Activated naive CD4-positive, alpha-beta T cell treated with anti-CD3 and anti-CD28 coated beads, Interleukin-2, amount 50 U/mL, for 24 hours (primary cell): ENCODE measurements around the gene STAT3.
"Not testable (repeated sequence)": the region's sequence is repeated elsewhere in the genome, so short reads cannot be mapped to it uniquely, and the experiment has no call there.

Source experiments
- H3K27ac Mint-ChIP-seq: one replicate; pipeline ENCODE4 v1.8.0; 2021; ENCODE audit warnings: mild to moderate bottlenecking, mixed read lengths
- H3K27me3 Mint-ChIP-seq: one replicate; pipeline ENCODE4 v1.8.0; 2021; ENCODE audit warnings: mixed read lengths
- H3K36me3 Mint-ChIP-seq: one replicate; pipeline ENCODE4 v1.8.0; 2021; ENCODE audit warnings: mixed read lengths
- H3K4me1 Mint-ChIP-seq: one replicate; pipeline ENCODE4 v1.8.0; 2021; ENCODE audit warnings: mixed read lengths
- H3K4me3 Mint-ChIP-seq: one replicate; pipeline ENCODE4 v1.8.0; 2021; ENCODE audit warnings: mild to moderate bottlenecking, mixed read lengths
- H3K9me3 Mint-ChIP-seq: one replicate; pipeline ENCODE4 v1.8.0; 2021; ENCODE audit warnings: mixed read lengths

STAT3 gene

GRCh38 chr17:42323268-42323773, 64.9 kb downstream of the STAT3 start:
- H3K36me3 Mint-ChIP-seq: peaks cover 10% of the 10 kb centered on the region
- no peaks in the 10 kb centered on the region for H3K9me3 Mint-ChIP-seq
- peaks cover 39% of the 10 kb centered on the region for H3K4me1 Mint-ChIP-seq
- H3K27ac Mint-ChIP-seq: peak overlapping the region; percentile 57
- no peak overlapping the region for H3K4me3 Mint-ChIP-seq
- H3K27me3 Mint-ChIP-seq: no peaks in the 10 kb centered on the region

- Mint-ChIP-seq H3K27ac (peak overlapping the region; percentile 57), H3K4me3 (no peak overlapping the region), H3K36me3 (peaks cover 10% of the 10 kb centered on the region), H3K27me3 (no peaks in the 10 kb centered on the region), H3K9me3 (no peaks in the 10 kb centered on the region), H3K4me1 (peaks cover 40% of the 10 kb centered on the region)
Measured at GRCh38 chr17:42322382-42323267, 65.6 kb downstream of the STAT3 start.

- H3K4me3 Mint-ChIP-seq: no peak overlapping the region
- H3K9me3 Mint-ChIP-seq: no peaks in the 10 kb centered on the region
- peaks cover 50% of the 10 kb centered on the region for H3K4me1 Mint-ChIP-seq
- H3K27ac Mint-ChIP-seq: peak overlapping the region; percentile 87
- peaks cover 14% of the 10 kb centered on the region for H3K36me3 Mint-ChIP-seq
- H3K27me3 Mint-ChIP-seq: no peaks in the 10 kb centered on the region
Measured at GRCh38 chr17:42321555-42321954, 66.7 kb downstream of the STAT3 start.

- H3K27me3 Mint-ChIP-seq, H3K9me3 Mint-ChIP-seq, H3K4me3 Mint-ChIP-seq: not testable (repeated sequence)
- Mint-ChIP-seq H3K27ac (peak overlapping the region; percentile 4), H3K36me3 (peaks cover 21% of the 10 kb centered on the region), H3K4me1 (peaks cover 75% of the 10 kb centered on the region)
Measured at GRCh38 chr17:42317967-42318366, 70.3 kb downstream of the STAT3 start.

- peaks cover 73% of the 10 kb centered on the region for H3K4me1 Mint-ChIP-seq
- peak overlapping the region; percentile 61 for H3K27ac Mint-ChIP-seq
- H3K36me3 Mint-ChIP-seq: peaks cover 21% of the 10 kb centered on the region
- no peaks in the 10 kb centered on the region for H3K9me3 Mint-ChIP-seq
- no peak overlapping the region for H3K4me3 Mint-ChIP-seq
- H3K27me3 Mint-ChIP-seq: no peaks in the 10 kb centered on the region
Measured at GRCh38 chr17:42317266-42317845, 70.9 kb downstream of the STAT3 start.

GRCh38 chr17:42316755-42317154, 71.5 kb downstream of the STAT3 start:
- peak overlapping the region; percentile 61 for H3K27ac Mint-ChIP-seq
- H3K36me3 Mint-ChIP-seq: peaks cover 21% of the 10 kb centered on the region
- H3K9me3 Mint-ChIP-seq: no peaks in the 10 kb centered on the region
- peaks cover 72% of the 10 kb centered on the region for H3K4me1 Mint-ChIP-seq
- no peaks in the 10 kb centered on the region for H3K27me3 Mint-ChIP-seq
- H3K4me3 Mint-ChIP-seq: no peak overlapping the region

- Mint-ChIP-seq H3K27ac (peak overlapping the region; percentile 84), H3K9me3 (no peaks in the 10 kb centered on the region), H3K4me3 (peak overlapping the region; percentile 58), H3K27me3 (no peaks in the 10 kb centered on the region), H3K36me3 (peaks cover 25% of the 10 kb centered on the region), H3K4me1 (peaks cover 75% of the 10 kb centered on the region)
Measured at GRCh38 chr17:42315402-42316156, 72.7 kb downstream of the STAT3 start.

- Mint-ChIP-seq H3K27me3 (no peaks in the 10 kb centered on the region), H3K27ac (peak overlapping the region; percentile 31), H3K9me3 (no peaks in the 10 kb centered on the region), H3K36me3 (peaks cover 25% of the 10 kb centered on the region), H3K4me3 (peak overlapping the region; percentile 19), H3K4me1 (peaks cover 78% of the 10 kb centered on the region)
Measured at GRCh38 chr17:42313773-42314566, 74.3 kb downstream of the STAT3 start.

GRCh38 chr17:42313389-42313772, 74.9 kb downstream of the STAT3 start:
- Mint-ChIP-seq H3K27ac (peak overlapping the region; percentile 31), H3K27me3 (no peaks in the 10 kb centered on the region), H3K36me3 (peaks cover 27% of the 10 kb centered on the region), H3K4me1 (peaks cover 82% of the 10 kb centered on the region), H3K9me3 (no peaks in the 10 kb centered on the region), H3K4me3 (peak overlapping the region; percentile 19)

- Mint-ChIP-seq H3K9me3 (no peaks in the 10 kb centered on the region), H3K36me3 (peaks cover 29% of the 10 kb centered on the region), H3K4me1 (peaks cover 83% of the 10 kb centered on the region), H3K27me3 (no peaks in the 10 kb centered on the region), H3K4me3 (peak overlapping the region; percentile 80), H3K27ac (peak overlapping the region; percentile 93)
Measured at GRCh38 chr17:42312285-42313130, 75.7 kb downstream of the STAT3 start.

GRCh38 chr17:42312035-42312284, 76.3 kb downstream of the STAT3 start:
- no peaks in the 10 kb centered on the region for H3K9me3 Mint-ChIP-seq
- H3K4me1 Mint-ChIP-seq: peaks cover 81% of the 10 kb centered on the region

GRCh38 chr17:42311240-42312034, 76.8 kb downstream of the STAT3 start:
- Mint-ChIP-seq H3K27me3 (no peaks in the 10 kb centered on the region), H3K36me3 (peaks cover 26% of the 10 kb centered on the region), H3K4me1 (peaks cover 78% of the 10 kb centered on the region), H3K4me3 (peak overlapping the region; percentile 80), H3K9me3 (no peaks in the 10 kb centered on the region), H3K27ac (peak overlapping the region; percentile 93)

More at GRCh38 chr17:42312035-42312284, 76.3 kb downstream of the STAT3 start:
- Mint-ChIP-seq H3K4me3 (peak overlapping the region; percentile 80), H3K36me3 (peaks cover 27% of the 10 kb centered on the region), H3K27ac (peak overlapping the region; percentile 93), H3K27me3 (no peaks in the 10 kb centered on the region)

GRCh38 chr17:42310787-42311215, 77.4 kb downstream of the STAT3 start:
- Mint-ChIP-seq H3K27ac (peak overlapping the region; percentile 93), H3K27me3 (no peaks in the 10 kb centered on the region), H3K36me3 (peaks cover 29% of the 10 kb centered on the region), H3K9me3 (no peaks in the 10 kb centered on the region), H3K4me3 (peak overlapping the region; percentile 80), H3K4me1 (peaks cover 79% of the 10 kb centered on the region)
